Spleen (tissue), 11 donors: Measurements from ENCODE around the gene LRP1. TPM values are rescaled to one million over a fixed set of nuclear protein-coding genes. Genes with fewer than 3 reads are reported as not detected.

Source experiments
- DNase-seq: peaks from one replicate; pipeline ENCODE4 v3.0.0-alpha.2; 2020
- H3K27ac ChIP-seq, 8 donors: fragments of 200-600 bp; sonication (generic) in 7 of 8; 1 replicate in 4 of 8; 2 replicates in 4 of 8; pipeline versions ENCODE4 v1.5.0 to v1.8.0; 2016 to 2021; ENCODE audit warnings: inconsistent platforms in 4 of 8, mild to moderate bottlenecking in 4 of 8, moderate library complexity in 1 of 8
- H3K27me3 ChIP-seq, 7 donors: fragments of 200-600 bp; sonication (generic) in 6 of 7; replicated peaks in 1 of 7; 1 replicate in 4 of 7; 2 replicates in 3 of 7; pipeline versions ENCODE4 v1.5.0 to v1.8.0; 2016 to 2021; ENCODE audit warnings: inconsistent platforms in 3 of 7, mild to moderate bottlenecking in 1 of 7
- H3K36me3 ChIP-seq, 6 donors: fragments of 200-600 bp; sonication (generic) in 5 of 6; 1 replicate in 4 of 6; 2 replicates in 2 of 6; pipeline versions ENCODE4 v1.5.0 to v1.8.0; 2016 to 2021; ENCODE audit warnings: inconsistent platforms in 2 of 6
- H3K4me1 ChIP-seq, 6 donors: fragments of 200-600 bp; sonication (generic) in 5 of 6; 1 replicate in 3 of 6; 2 replicates in 3 of 6; pipeline versions ENCODE4 v1.5.0 to v1.8.0; 2016 to 2021; ENCODE audit warnings: inconsistent platforms in 3 of 6
- H3K4me3 ChIP-seq, 8 donors: fragments of 200-600 bp; sonication (generic) in 7 of 8; 1 replicate in 4 of 8; 2 replicates in 4 of 8; pipeline versions ENCODE4 v1.5.0 to v1.8.0; 2016 to 2021; ENCODE audit warnings: inconsistent platforms in 4 of 8, mild to moderate bottlenecking in 4 of 8, moderate library complexity in 2 of 8
- H3K9me3 ChIP-seq, 8 donors: fragments of 200-600 bp; sonication (generic) in 7 of 8; 1 replicate in 4 of 8; 2 replicates in 4 of 8; pipeline versions ENCODE4 v1.5.0 to v1.8.0; 2016 to 2021; ENCODE audit warnings: inconsistent platforms in 4 of 8
- CTCF ChIP-seq, 11 experiments: fragments of 200-600 bp in 7 of 11; fragments of 450-650 bp in 4 of 11; sonication (generic) in 4 of 11; IDR thresholded peaks in 8 of 11; conservative IDR thresholded peaks in 3 of 11; 1 replicate in 7 of 11; 2 replicates in 4 of 11; pipeline versions ENCODE4 v1.4.0 to v1.8.0; 2016 to 2021; ENCODE audit warnings: antibody characterized with exemption in 11 of 11, inconsistent platforms in 4 of 11, mild to moderate bottlenecking in 1 of 11
- POLR2A ChIP-seq, 3 donors: fragments of 450-650 bp; IDR thresholded peaks; one replicate each; pipeline ENCODE4 v1.5.1; 2017; ENCODE audit warnings: antibody characterized with exemption in 3 of 3, mild to moderate bottlenecking in 1 of 3
- POLR2AphosphoS5 ChIP-seq, 3 donors: sonication (generic); formaldehyde crosslinking; IDR thresholded peaks; one replicate each; pipeline ENCODE4 v1.5.1; 2017; ENCODE audit warnings: antibody characterized with exemption in 3 of 3
- WGBS, 5 donors: extraction: QIAGEN DNeasy Blood & Tissue Kit in 3 of 5; methylation state at CpG; one replicate each; pipeline versions ENCODE4 v1.1.5 to v1.1.7; 2013 to 2018; 5-methylcytosine and 5-hydroxymethylcytosine counted together
- intact Hi-C: fragments of 100-400 bp; cut with DNase I; formaldehyde crosslinking; loops from one replicate; pipeline ENCODE4 v1.15.0; 2023; ENCODE audit warnings: low total_unique reads
- polyA plus RNA-seq, 3 donors: library from polyadenylated mRNA; stranded (reverse); fragments of 200-250 nt; gene quantifications; one replicate each; pipeline ENCODE4 v1.2.1, GENCODE V29; 2013
- total RNA-seq, 7 donors: library from RNA; depleted of rRNA in 3 of 7; stranded (reverse); fragments of >200 nt in 3 of 7; fragmentation: NEBNext Ultra II Directional in 4 of 7; extraction: Animal tissue kit (Norgen Biotek cat#: 25700) in 4 of 7; gene quantifications; one replicate each; pipeline versions ENCODE4 v1.1.0 to v1.2.1, GENCODE V29; 2016 to 2021
- donor health status: healthy with polysubstance abuse.
- donor health status: DM: no; HTN: no; CAD: no; lungs with moderate emphysema.
- donor health status: DM: no; HTN: no; CAD: no.
- donor health status: Bipolar disorder and iron deficiency.
- donor health status: healthy.
- donor health status: DM: no; HTN: no; CAD: no.
- donor health status: DM: yes; HTN: yes; CAD: no.

Gene LRP1
- total and polyA plus RNA-seq, 10 donors = 8.9 to 216 (median 159) TPM

- peaks cover 0 to 88% (median 11%) of the 10 kb centered on the region in 6 donors for H3K36me3 ChIP-seq
- H3K27me3 ChIP-seq = no peaks in the 10 kb centered on the region
- TF ChIP-seq POLR2AphosphoS5 (IDR thresholded peaks at IDR 0.05) = no peak
- TF ChIP-seq CTCF (IDR thresholded peaks at IDR 0.05 in 8 of 11, conservative IDR thresholded peaks at IDR 0.05 in 3 of 11) = no peak
- no peak for TF ChIP-seq POLR2A (IDR thresholded peaks at IDR 0.05)
- H3K4me3 ChIP-seq = no peak overlapping the region
- no peak for DNase-seq
- WGBS, 5 donors = 43 to 59% (median 51%) methylated on average over 9 to 10 of the region's 10 CpGs
- peaks cover 0 to 12% (median 0%) of the 10 kb centered on the region in 6 donors for H3K4me1 ChIP-seq
- H3K9me3 ChIP-seq = no peaks in the 10 kb centered on the region
- intact Hi-C loops = no loop called here
- H3K27ac ChIP-seq = no peak overlapping the region
Observed at GRCh38 chr12:57166971-57167371, 38.7 kb downstream of the LRP1 start.

GRCh38 chr12:57168058-57168457 lies 39.8 kb downstream of the LRP1 start:
- Histone ChIP-seq H3K4me1 (peaks cover 0 to under 1% (median 0%) of the 10 kb centered on the region in 6 donors), H3K36me3 (peaks cover 0 to 86% (median 9%) of the 10 kb centered on the region in 6 donors), H3K27ac (no peak overlapping the region), H3K9me3 (no peaks in the 10 kb centered on the region), H3K4me3 (no peak overlapping the region), H3K27me3 (no peaks in the 10 kb centered on the region)
- WGBS, 5 donors = 80 to 88% (median 83%) methylated on average over 10 of the region's 10 CpGs
- DNase-seq = no peak
- no peak for TF ChIP-seq POLR2AphosphoS5 (IDR thresholded peaks at IDR 0.05)
- TF ChIP-seq POLR2A (IDR thresholded peaks at IDR 0.05) = no peak
- intact Hi-C loops = no loop called here

GRCh38 chr12:57169046-57169795 lies 40.9 kb downstream of the LRP1 start:
- H3K27me3 ChIP-seq = no peaks in the 10 kb centered on the region
- TF ChIP-seq CTCF (IDR thresholded peaks at IDR 0.05 in 8 of 11, conservative IDR thresholded peaks at IDR 0.05 in 3 of 11) (no peak), POLR2AphosphoS5 (IDR thresholded peaks at IDR 0.05) (no peak)
- no peak for DNase-seq
- intact Hi-C loops = no loop called here
- H3K9me3 ChIP-seq = no peaks in the 10 kb centered on the region
- no peak overlapping the region for H3K4me3 ChIP-seq
- H3K4me1 ChIP-seq = no peaks in the 10 kb centered on the region
- H3K27ac ChIP-seq = no peak overlapping the region
- 82 to 92% (median 89%) methylated on average over 21 to 23 of the region's 23 CpGs for WGBS, 5 donors
- peaks cover 0 to 88% (median 9%) of the 10 kb centered on the region in 6 donors for H3K36me3 ChIP-seq

GRCh38 chr12:57169969-57170368 lies 41.7 kb downstream of the LRP1 start:
- Histone ChIP-seq H3K27ac (no peak overlapping the region), H3K27me3 (no peaks in the 10 kb centered on the region), H3K4me3 (no peak overlapping the region), H3K4me1 (no peaks in the 10 kb centered on the region), H3K36me3 (peaks cover 0 to 88% (median 9%) of the 10 kb centered on the region in 6 donors), H3K9me3 (no peaks in the 10 kb centered on the region)
- DNase-seq = no peak
- TF ChIP-seq CTCF (IDR thresholded peaks at IDR 0.05 in 8 of 11, conservative IDR thresholded peaks at IDR 0.05 in 3 of 11) = no peak
- TF ChIP-seq POLR2A (IDR thresholded peaks at IDR 0.05) = no peak
- TF ChIP-seq POLR2AphosphoS5 (IDR thresholded peaks at IDR 0.05) = no peak
- intact Hi-C loops = no loop called here
- WGBS, 5 donors = 72 to 88% (median 80%) methylated on average over 7 of the region's 7 CpGs
